Erythroblast (primary cell): ENCODE data around the gene LIG3.

Experiments used
- GATA1 ChIP-seq: IDR thresholded peaks from 2 replicates; pipeline ENCODE4 v1.6.1; 2011; ENCODE audit warnings: low read depth, mild to moderate bottlenecking, control low read depth, low read length, moderate library complexity
- POLR2A ChIP-seq: IDR thresholded peaks from 2 replicates; pipeline ENCODE4 v1.6.1; 2011; ENCODE audit warnings: mild to moderate bottlenecking, low read length

GRCh38 chr17:35050170-35050569, 69.9 kb downstream of the LIG3 start:
- TF ChIP-seq POLR2A (no peak), GATA1 (no peak)
